Activated B cell treated with CpG ODN at 0.5 μM for 24 hours (primary cell): ENCODE data around the gene MAVS. TPM values are rescaled to one million over a fixed set of nuclear protein-coding genes. Genes with fewer than 3 reads are reported as not detected.

Source experiments
- ATAC-seq: fragments of 200-7000 bp; cut with Tn5 transposase; one replicate; pipeline ENCODE4 v1.10.0; 2021; ENCODE audit warnings: low read depth, mild to moderate bottlenecking, moderate library complexity
- CTCF ChIA-PET: fragments of 350-600 bp; sonication (Branson Sonifier 250); formaldehyde crosslinking; loops from one replicate; lab custom pipeline; 2021; ENCODE audit warnings: antibody characterized with exemption; lab: Charles Lee
- POLR2A ChIA-PET: fragments of 350-600 bp; sonication (Branson Sonifier 250); formaldehyde crosslinking; loops from one replicate; lab custom pipeline; 2021; ENCODE audit warnings: antibody characterized with exemption; lab: Charles Lee
- DNase-seq: peaks from one replicate; pipeline ENCODE4 v3.0.0; 2022
- H3K27ac Mint-ChIP-seq: one replicate; pipeline ENCODE4 v1.8.0; 2020; ENCODE audit warnings: mixed read lengths
- H3K27me3 Mint-ChIP-seq: one replicate; pipeline ENCODE4 v1.8.0; 2021; ENCODE audit warnings: mixed read lengths
- H3K36me3 Mint-ChIP-seq: one replicate; pipeline ENCODE4 v1.8.0; 2021; ENCODE audit warnings: low read depth, mixed read lengths
- H3K4me1 Mint-ChIP-seq: one replicate; pipeline ENCODE4 v1.8.0; 2021; ENCODE audit warnings: mixed read lengths
- H3K4me3 Mint-ChIP-seq: one replicate; pipeline ENCODE4 v1.8.0; 2020; ENCODE audit warnings: mild to moderate bottlenecking, mixed read lengths
- H3K9me3 Mint-ChIP-seq: one replicate; pipeline ENCODE4 v1.8.0; 2020; ENCODE audit warnings: mixed read lengths
- CTCF ChIP-seq: fragments of 200-600 bp; IDR thresholded peaks from one replicate; pipeline ENCODE4 v1.8.0; 2022; ENCODE audit warnings: antibody characterized with exemption, mild to moderate bottlenecking
- intact Hi-C: fragments of 100-400 bp; cut with micrococcal nuclease; formaldehyde crosslinking; loops from one replicate; pipeline ENCODE4 v1.15.1; 2024
- total RNA-seq: library from RNA; stranded (reverse); gene quantifications from 2 replicates; pipeline ENCODE4 v1.2.3, GENCODE V29; 2022

The MAVS gene
- total RNA-seq, 1 donor from 2014 or later: 39.7 TPM

GRCh38 chr20:3909952-3910366 lies 63.3 kb downstream of the MAVS start:
- Mint-ChIP-seq H3K27me3 (no peaks in the 10 kb centered on the region), H3K9me3 (no peaks in the 10 kb centered on the region), H3K27ac (no peak overlapping the region), H3K36me3 (peaks cover 65% of the 10 kb centered on the region), H3K4me3 (no peak overlapping the region), H3K4me1 (peaks cover 33% of the 10 kb centered on the region)
- ATAC-seq (no peak), DNase-seq (no peak)
- POLR2A ChIA-PET: interaction anchor here (1.3 kb wide), 1 partner anchor 15 kb away, joined by 3 read pairs; no protein-coding TSS in a partner anchor
- intact Hi-C loops: no loop called here
- TF ChIP-seq CTCF: no peak
- CTCF ChIA-PET: no interaction called here

- Mint-ChIP-seq H3K27me3 (no peaks in the 10 kb centered on the region), H3K4me1 (peaks cover 35% of the 10 kb centered on the region), H3K36me3 (peaks cover 73% of the 10 kb centered on the region), H3K4me3 (no peak overlapping the region), H3K27ac (no peak overlapping the region), H3K9me3 (no peaks in the 10 kb centered on the region)
- ChIA-PET CTCF (no interaction called here), POLR2A (interaction anchor here (0.6 kb wide), 1 partner anchor 61 kb away, joined by 3 read pairs; no protein-coding TSS in a partner anchor)
- DNase-seq: no peak
- TF ChIP-seq CTCF: no peak
- no peak for ATAC-seq
- intact Hi-C loops: no loop called here
Measured at GRCh38 chr20:3910853-3911252, 64.2 kb downstream of the MAVS start.

- H3K9me3 Mint-ChIP-seq: no peaks in the 10 kb centered on the region
- no peak for ATAC-seq
- no peaks in the 10 kb centered on the region for H3K27me3 Mint-ChIP-seq
- ChIA-PET POLR2A (no interaction called here), CTCF (no interaction called here)
- no peak overlapping the region for H3K4me3 Mint-ChIP-seq
- no peak for TF ChIP-seq CTCF
- H3K4me1 Mint-ChIP-seq: peaks cover 30% of the 10 kb centered on the region
- H3K27ac Mint-ChIP-seq: no peak overlapping the region
- DNase-seq: no peak
- peaks cover 84% of the 10 kb centered on the region for H3K36me3 Mint-ChIP-seq
- intact Hi-C loops: no loop called here
Measured at GRCh38 chr20:3911956-3912355, 65.3 kb downstream of the MAVS start.

- no peak for DNase-seq
- ChIA-PET CTCF (no interaction called here), POLR2A (no interaction called here)
- Mint-ChIP-seq H3K27ac (no peak overlapping the region), H3K9me3 (no peaks in the 10 kb centered on the region), H3K4me3 (no peak overlapping the region), H3K36me3 (peaks cover 85% of the 10 kb centered on the region), H3K27me3 (no peaks in the 10 kb centered on the region), H3K4me1 (peaks cover 10% of the 10 kb centered on the region)
- no peak for ATAC-seq
- intact Hi-C loops: no loop called here
- TF ChIP-seq CTCF: no peak
Measured at GRCh38 chr20:3914446-3914845, 67.8 kb downstream of the MAVS start.

GRCh38 chr20:3915691-3916090 lies 69.1 kb downstream of the MAVS start:
- H3K27me3 Mint-ChIP-seq: no peaks in the 10 kb centered on the region
- TF ChIP-seq CTCF: no peak
- H3K9me3 Mint-ChIP-seq: no peaks in the 10 kb centered on the region
- no peak overlapping the region for H3K27ac Mint-ChIP-seq
- DNase-seq (no peak), ATAC-seq (no peak)
- ChIA-PET CTCF (no interaction called here), POLR2A (no interaction called here)
- intact Hi-C loops: no loop called here
- H3K4me1 Mint-ChIP-seq: peaks cover 10% of the 10 kb centered on the region
- no peak overlapping the region for H3K4me3 Mint-ChIP-seq
- peaks cover 84% of the 10 kb centered on the region for H3K36me3 Mint-ChIP-seq
